Prostate gland (tissue), 2 donors: ENCODE data around the gene BLZF1.

Source experiments
- CTCF ChIP-seq, 4 experiments: fragments of 200-600 bp in 2 of 4; fragments of 450-650 bp in 2 of 4; sonication (generic) in 2 of 4; IDR thresholded peaks; 1 replicate in 3 of 4; 2 replicates in 1 of 4; pipeline ENCODE4 v1.5.1; 2016 to 2019; ENCODE audit warnings: antibody characterized with exemption in 4 of 4, mild to moderate bottlenecking in 2 of 4, moderate library complexity in 2 of 4
- POLR2A ChIP-seq: fragments of 450-650 bp; IDR thresholded peaks from one replicate; pipeline ENCODE4 v1.6.1; 2016; ENCODE audit warnings: antibody characterized with exemption, mild to moderate bottlenecking

- TF ChIP-seq CTCF (IDR thresholded peaks at IDR 0.05) (no peak), POLR2A (no peak)
Measured at GRCh38 chr1:169345511-169345910, 22.5 kb upstream of the BLZF1 start.
